Urinary bladder (tissue), 4 donors: ENCODE data around the gene ARF6. TPM values are rescaled to one million over a fixed set of nuclear protein-coding genes. Genes with fewer than 3 reads are reported as not detected.

ENCODE experiments used
- DNase-seq: peaks from one replicate; pipeline ENCODE4 v3.0.0-alpha.2; 2015; ENCODE audit errors: extremely low spot score
- H3K27ac ChIP-seq: one replicate; pipeline ENCODE4 v1.5.1; 2013; ENCODE audit warnings: low read depth, mild to moderate bottlenecking, moderate library complexity
- H3K36me3 ChIP-seq: one replicate; pipeline ENCODE4 v1.6.1; 2013; ENCODE audit warnings: mild to moderate bottlenecking, moderate library complexity; ENCODE audit not compliant: insufficient read depth
- H3K4me1 ChIP-seq: one replicate; pipeline ENCODE4 v1.6.1; 2013; ENCODE audit warnings: mild to moderate bottlenecking, moderate library complexity; ENCODE audit not compliant: insufficient read depth
- H3K4me3 ChIP-seq: one replicate; pipeline ENCODE4 v1.5.1; 2013; ENCODE audit warnings: low read depth, low read length
- WGBS: extraction: QIAGEN DNeasy Blood & Tissue Kit; methylation state at CpG from one replicate; pipeline ENCODE4 v1.1.7; 2013; 5-methylcytosine and 5-hydroxymethylcytosine counted together
- polyA plus RNA-seq: library from polyadenylated mRNA; stranded (reverse); fragments of 200-250 nt; gene quantifications from one replicate; pipeline ENCODE4 v1.2.3, GENCODE V29; 2013
- total RNA-seq: library from RNA; depleted of rRNA; stranded (reverse); fragments of >200 nt; gene quantifications from one replicate; pipeline ENCODE4 v1.2.3, GENCODE V29; 2014
- donor health status: healthy with polysubstance abuse.
- donor health status: healthy.

ARF6 gene
- total and polyA plus RNA-seq, 2 donors, result 36.9 to 49.1 TPM

- Histone ChIP-seq H3K36me3 (no peaks in the 10 kb centered on the region), H3K4me1 (no peaks in the 10 kb centered on the region), H3K4me3 (no peak overlapping the region), H3K27ac (no peak overlapping the region)
- no peak for DNase-seq
- WGBS, result 76% methylated on average over 7 of the region's 7 CpGs
Measured at GRCh38 chr14:49905989-49906388, 13.1 kb downstream of the ARF6 start.

GRCh38 chr14:49907186-49907585, 14.3 kb downstream of the ARF6 start:
- no peaks in the 10 kb centered on the region for H3K36me3 ChIP-seq
- no peak overlapping the region for H3K4me3 ChIP-seq
- no peak overlapping the region for H3K27ac ChIP-seq
- no peaks in the 10 kb centered on the region for H3K4me1 ChIP-seq
- WGBS, result 55% methylated on average over 5 of the region's 5 CpGs
- DNase-seq, result no peak

GRCh38 chr14:49908433-49908782, 15.5 kb downstream of the ARF6 start:
- no peak for DNase-seq
- no peak overlapping the region for H3K27ac ChIP-seq
- no peak overlapping the region for H3K4me3 ChIP-seq
- 1% methylated on average over 1 of the region's 1 CpG for WGBS
- no peaks in the 10 kb centered on the region for H3K36me3 ChIP-seq
- no peaks in the 10 kb centered on the region for H3K4me1 ChIP-seq

GRCh38 chr14:49909016-49909415, 16.1 kb downstream of the ARF6 start:
- WGBS, result 95% methylated on average over 4 of the region's 4 CpGs
- Histone ChIP-seq H3K27ac (no peak overlapping the region), H3K36me3 (no peaks in the 10 kb centered on the region), H3K4me3 (no peak overlapping the region), H3K4me1 (no peaks in the 10 kb centered on the region)
- no peak for DNase-seq

- H3K4me1 ChIP-seq, result no peaks in the 10 kb centered on the region
- no peak overlapping the region for H3K27ac ChIP-seq
- H3K36me3 ChIP-seq, result no peaks in the 10 kb centered on the region
- no peak for DNase-seq
- no peak overlapping the region for H3K4me3 ChIP-seq
Measured at GRCh38 chr14:49915085-49915484, 22.2 kb downstream of the ARF6 start.

- H3K27ac ChIP-seq, result no peak overlapping the region
- H3K4me1 ChIP-seq, result no peaks in the 10 kb centered on the region
- H3K4me3 ChIP-seq, result no peak overlapping the region
- DNase-seq, result no peak
- 96% methylated on average over 2 of the region's 2 CpGs for WGBS
- no peaks in the 10 kb centered on the region for H3K36me3 ChIP-seq
Measured at GRCh38 chr14:49918706-49919105, 25.8 kb downstream of the ARF6 start.

- 70% methylated on average over 3 of the region's 3 CpGs for WGBS
- no peaks in the 10 kb centered on the region for H3K4me1 ChIP-seq
- no peak overlapping the region for H3K4me3 ChIP-seq
- DNase-seq, result no peak
- no peaks in the 10 kb centered on the region for H3K36me3 ChIP-seq
- H3K27ac ChIP-seq, result no peak overlapping the region
Measured at GRCh38 chr14:49919825-49920659, 27.2 kb downstream of the ARF6 start.

- Histone ChIP-seq H3K36me3 (no peaks in the 10 kb centered on the region), H3K27ac (no peak overlapping the region), H3K4me1 (no peaks in the 10 kb centered on the region), H3K4me3 (no peak overlapping the region)
- WGBS, result 91% methylated on average over 2 of the region's 2 CpGs
- DNase-seq, result no peak
Measured at GRCh38 chr14:49920935-49921334, 28.1 kb downstream of the ARF6 start.

- DNase-seq, result no peak
- Histone ChIP-seq H3K27ac (no peak overlapping the region), H3K4me3 (no peak overlapping the region), H3K4me1 (no peaks in the 10 kb centered on the region), H3K36me3 (no peaks in the 10 kb centered on the region)
- WGBS, result 92% methylated on average over 1 of the region's 1 CpG
Measured at GRCh38 chr14:49921401-49921800, 28.5 kb downstream of the ARF6 start.

- no peak for DNase-seq
- H3K4me1 ChIP-seq, result no peaks in the 10 kb centered on the region
- no peaks in the 10 kb centered on the region for H3K36me3 ChIP-seq
- no peak overlapping the region for H3K4me3 ChIP-seq
- 96% methylated on average over 1 of the region's 1 CpG for WGBS
- H3K27ac ChIP-seq, result no peak overlapping the region
Measured at GRCh38 chr14:49923442-49923841, 30.6 kb downstream of the ARF6 start.

GRCh38 chr14:49923881-49924280, 31.0 kb downstream of the ARF6 start:
- no peak for DNase-seq
- H3K36me3 ChIP-seq, result no peaks in the 10 kb centered on the region
- no peak overlapping the region for H3K27ac ChIP-seq
- 84% methylated on average over 4 of the region's 4 CpGs for WGBS
- no peaks in the 10 kb centered on the region for H3K4me1 ChIP-seq
- no peak overlapping the region for H3K4me3 ChIP-seq

- 95% methylated on average over 4 of the region's 4 CpGs for WGBS
- no peak overlapping the region for H3K4me3 ChIP-seq
- no peak for DNase-seq
- no peaks in the 10 kb centered on the region for H3K36me3 ChIP-seq
- H3K27ac ChIP-seq, result no peak overlapping the region
- no peaks in the 10 kb centered on the region for H3K4me1 ChIP-seq
Measured at GRCh38 chr14:49924852-49925251, 32.0 kb downstream of the ARF6 start.

- Histone ChIP-seq H3K27ac (no peak overlapping the region), H3K36me3 (no peaks in the 10 kb centered on the region), H3K4me1 (no peaks in the 10 kb centered on the region), H3K4me3 (no peak overlapping the region)
- WGBS, result 84% methylated on average over 2 of the region's 2 CpGs
- DNase-seq, result no peak
Measured at GRCh38 chr14:49926803-49927202, 33.9 kb downstream of the ARF6 start.

GRCh38 chr14:49928015-49928414, 35.1 kb downstream of the ARF6 start:
- H3K4me1 ChIP-seq, result no peaks in the 10 kb centered on the region
- no peak for DNase-seq
- WGBS, result 49% methylated on average over 2 of the region's 2 CpGs
- H3K36me3 ChIP-seq, result no peaks in the 10 kb centered on the region
- H3K4me3 ChIP-seq, result no peak overlapping the region
- H3K27ac ChIP-seq, result no peak overlapping the region

GRCh38 chr14:49930720-49931119, 37.8 kb downstream of the ARF6 start:
- no peak overlapping the region for H3K27ac ChIP-seq
- WGBS, result 89% methylated on average over 2 of the region's 2 CpGs
- H3K4me1 ChIP-seq, result no peaks in the 10 kb centered on the region
- no peak for DNase-seq
- H3K4me3 ChIP-seq, result no peak overlapping the region
- no peaks in the 10 kb centered on the region for H3K36me3 ChIP-seq
